ENCODE data around the gene PARVA. TPM values are rescaled to one million over a fixed set of nuclear protein-coding genes. Genes with fewer than 3 reads are reported as not detected.

The PARVA gene
- total RNA-seq, 1 experiment from 2014 or later: not detected

- Histone ChIP-seq H3K4me2 (ENCODE audit: low read depth, low read length, poor library complexity, severe bottlenecking) (no peak overlapping the region), H3K27ac (ENCODE audit: low read length) (no peak overlapping the region), H2AFZ (ENCODE audit: low read length) (no peak overlapping the region), H3K9me3 (ENCODE audit: low read length) (no peaks in the 10 kb centered on the region), H4K20me1 (ENCODE audit: insufficient read depth, low read depth, low read length) (no peaks in the 10 kb centered on the region), H3K4me1 (ENCODE audit: low read length) (no peaks in the 10 kb centered on the region), H3K9me2 (replicated peaks; ENCODE audit: insufficient read depth, low read length) (no peaks in the 10 kb centered on the region), H3K79me2 (ENCODE audit: low read length) (no peaks in the 10 kb centered on the region), H3K9ac (ENCODE audit: low read length) (no peak overlapping the region), H3K4me3 (ENCODE audit: low read length) (no peak overlapping the region), H3K36me3 (ENCODE audit: insufficient read depth, low read length) (no peaks in the 10 kb centered on the region), H3K27me3 (ENCODE audit: low read length) (no peaks in the 10 kb centered on the region)
- no peak for DNase-seq
These were observed 132.0 kb downstream of the PARVA start for GRCh38 chr11:12509371-12509770.

GRCh38 chr11:12512132-12512531 is 134.8 kb downstream of the PARVA start:
- Histone ChIP-seq H3K4me2 (ENCODE audit: low read depth, low read length, poor library complexity, severe bottlenecking) (no peak overlapping the region), H3K27ac (ENCODE audit: low read length) (no peak overlapping the region), H3K9me3 (ENCODE audit: low read length) (no peaks in the 10 kb centered on the region), H3K36me3 (ENCODE audit: insufficient read depth, low read length) (no peaks in the 10 kb centered on the region), H3K9ac (ENCODE audit: low read length) (no peak overlapping the region), H3K9me2 (replicated peaks; ENCODE audit: insufficient read depth, low read length) (no peaks in the 10 kb centered on the region), H2AFZ (ENCODE audit: low read length) (no peak overlapping the region), H3K4me1 (ENCODE audit: low read length) (no peaks in the 10 kb centered on the region), H4K20me1 (ENCODE audit: insufficient read depth, low read depth, low read length) (no peaks in the 10 kb centered on the region), H3K27me3 (ENCODE audit: low read length) (no peaks in the 10 kb centered on the region), H3K4me3 (ENCODE audit: low read length) (no peak overlapping the region), H3K79me2 (ENCODE audit: low read length) (no peaks in the 10 kb centered on the region)
- DNase-seq: no peak

GRCh38 chr11:12512826-12513395 is 135.5 kb downstream of the PARVA start:
- Histone ChIP-seq H3K9ac (ENCODE audit: low read length) (no peak overlapping the region), H4K20me1 (ENCODE audit: insufficient read depth, low read depth, low read length) (no peaks in the 10 kb centered on the region), H3K9me3 (ENCODE audit: low read length) (no peaks in the 10 kb centered on the region), H2AFZ (ENCODE audit: low read length) (no peak overlapping the region), H3K27ac (ENCODE audit: low read length) (no peak overlapping the region), H3K27me3 (ENCODE audit: low read length) (no peaks in the 10 kb centered on the region), H3K36me3 (ENCODE audit: insufficient read depth, low read length) (no peaks in the 10 kb centered on the region), H3K79me2 (ENCODE audit: low read length) (no peaks in the 10 kb centered on the region), H3K4me1 (ENCODE audit: low read length) (no peaks in the 10 kb centered on the region), H3K4me2 (ENCODE audit: low read depth, low read length, poor library complexity, severe bottlenecking) (no peak overlapping the region), H3K9me2 (replicated peaks; ENCODE audit: insufficient read depth, low read length) (no peaks in the 10 kb centered on the region), H3K4me3 (ENCODE audit: low read length) (no peak overlapping the region)
- DNase-seq: no peak

GRCh38 chr11:12516387-12517105 is 139.2 kb downstream of the PARVA start:
- no peak for DNase-seq
- Histone ChIP-seq H3K27ac (ENCODE audit: low read length) (no peak overlapping the region), H3K9ac (ENCODE audit: low read length) (no peak overlapping the region), H3K36me3 (ENCODE audit: insufficient read depth, low read length) (no peaks in the 10 kb centered on the region), H2AFZ (ENCODE audit: low read length) (no peak overlapping the region), H3K27me3 (ENCODE audit: low read length) (no peaks in the 10 kb centered on the region), H3K9me2 (replicated peaks; ENCODE audit: insufficient read depth, low read length) (no peaks in the 10 kb centered on the region), H3K4me2 (ENCODE audit: low read depth, low read length, poor library complexity, severe bottlenecking) (no peak overlapping the region), H3K79me2 (ENCODE audit: low read length) (no peaks in the 10 kb centered on the region), H4K20me1 (ENCODE audit: insufficient read depth, low read depth, low read length) (no peaks in the 10 kb centered on the region), H3K9me3 (ENCODE audit: low read length) (no peaks in the 10 kb centered on the region), H3K4me3 (ENCODE audit: low read length) (no peak overlapping the region), H3K4me1 (ENCODE audit: low read length) (no peaks in the 10 kb centered on the region)

DNA sequence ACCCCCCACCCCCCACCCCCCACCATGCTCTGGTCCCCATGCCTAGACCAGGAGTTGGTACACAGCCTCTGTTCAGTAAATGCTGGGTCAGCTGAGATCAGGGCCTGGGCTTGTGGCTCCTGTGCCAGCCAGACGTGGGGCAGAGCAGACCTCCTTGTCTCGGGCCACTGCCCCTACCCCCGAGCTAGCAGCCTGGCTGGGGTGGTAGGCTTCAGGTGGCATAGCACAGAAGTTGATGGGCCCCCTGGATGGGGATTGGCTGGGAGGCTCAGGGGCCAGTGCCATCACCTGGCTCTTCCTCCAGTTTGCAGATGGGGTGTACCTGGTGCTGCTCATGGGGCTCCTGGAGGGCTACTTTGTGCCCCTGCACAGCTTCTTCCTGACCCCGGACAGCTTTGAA is 139.9 kb downstream of the PARVA start:
- H3K9me2 ChIP-seq (replicated peaks; ENCODE audit: insufficient read depth, low read length): no peaks in the 10 kb centered on the region
- H3K9me3 ChIP-seq (ENCODE audit: low read length): no peaks in the 10 kb centered on the region
- H3K4me1 ChIP-seq (ENCODE audit: low read length): no peaks in the 10 kb centered on the region
- no peaks in the 10 kb centered on the region for H3K27me3 ChIP-seq (ENCODE audit: low read length)
- H3K9ac ChIP-seq (ENCODE audit: low read length): no peak overlapping the region
- no peak overlapping the region for H3K27ac ChIP-seq (ENCODE audit: low read length)
- H2AFZ ChIP-seq (ENCODE audit: low read length): no peak overlapping the region
- H4K20me1 ChIP-seq (ENCODE audit: insufficient read depth, low read depth, low read length): no peaks in the 10 kb centered on the region
- H3K4me2 ChIP-seq (ENCODE audit: low read depth, low read length, poor library complexity, severe bottlenecking): no peak overlapping the region
- no peaks in the 10 kb centered on the region for H3K79me2 ChIP-seq (ENCODE audit: low read length)
- no peak overlapping the region for H3K4me3 ChIP-seq (ENCODE audit: low read length)
- H3K36me3 ChIP-seq (ENCODE audit: insufficient read depth, low read length): no peaks in the 10 kb centered on the region
- DNase-seq: no peak

GRCh38 chr11:12517741-12518140 is 140.4 kb downstream of the PARVA start:
- no peak overlapping the region for H3K4me3 ChIP-seq (ENCODE audit: low read length)
- no peaks in the 10 kb centered on the region for H3K9me3 ChIP-seq (ENCODE audit: low read length)
- no peaks in the 10 kb centered on the region for H3K27me3 ChIP-seq (ENCODE audit: low read length)
- no peaks in the 10 kb centered on the region for H3K9me2 ChIP-seq (replicated peaks; ENCODE audit: insufficient read depth, low read length)
- H3K79me2 ChIP-seq (ENCODE audit: low read length): no peaks in the 10 kb centered on the region
- DNase-seq: no peak
- no peaks in the 10 kb centered on the region for H4K20me1 ChIP-seq (ENCODE audit: insufficient read depth, low read depth, low read length)
- no peak overlapping the region for H2AFZ ChIP-seq (ENCODE audit: low read length)
- no peak overlapping the region for H3K9ac ChIP-seq (ENCODE audit: low read length)
- H3K36me3 ChIP-seq (ENCODE audit: insufficient read depth, low read length): no peaks in the 10 kb centered on the region
- no peak overlapping the region for H3K27ac ChIP-seq (ENCODE audit: low read length)
- no peak overlapping the region for H3K4me2 ChIP-seq (ENCODE audit: low read depth, low read length, poor library complexity, severe bottlenecking)
- H3K4me1 ChIP-seq (ENCODE audit: low read length): no peaks in the 10 kb centered on the region

- no peak overlapping the region for H2AFZ ChIP-seq (ENCODE audit: low read length)
- no peak overlapping the region for H3K9ac ChIP-seq (ENCODE audit: low read length)
- H3K9me2 ChIP-seq (replicated peaks; ENCODE audit: insufficient read depth, low read length): no peaks in the 10 kb centered on the region
- H3K79me2 ChIP-seq (ENCODE audit: low read length): no peaks in the 10 kb centered on the region
- H3K36me3 ChIP-seq (ENCODE audit: insufficient read depth, low read length): no peaks in the 10 kb centered on the region
- no peaks in the 10 kb centered on the region for H3K9me3 ChIP-seq (ENCODE audit: low read length)
- H3K27ac ChIP-seq (ENCODE audit: low read length): no peak overlapping the region
- DNase-seq: no peak
- no peak overlapping the region for H3K4me3 ChIP-seq (ENCODE audit: low read length)
- no peaks in the 10 kb centered on the region for H4K20me1 ChIP-seq (ENCODE audit: insufficient read depth, low read depth, low read length)
- H3K4me2 ChIP-seq (ENCODE audit: low read depth, low read length, poor library complexity, severe bottlenecking): no peak overlapping the region
- H3K27me3 ChIP-seq (ENCODE audit: low read length): no peaks in the 10 kb centered on the region
- no peaks in the 10 kb centered on the region for H3K4me1 ChIP-seq (ENCODE audit: low read length)
These were observed 141.4 kb downstream of the PARVA start for GRCh38 chr11:12518606-12519385.

DNA sequence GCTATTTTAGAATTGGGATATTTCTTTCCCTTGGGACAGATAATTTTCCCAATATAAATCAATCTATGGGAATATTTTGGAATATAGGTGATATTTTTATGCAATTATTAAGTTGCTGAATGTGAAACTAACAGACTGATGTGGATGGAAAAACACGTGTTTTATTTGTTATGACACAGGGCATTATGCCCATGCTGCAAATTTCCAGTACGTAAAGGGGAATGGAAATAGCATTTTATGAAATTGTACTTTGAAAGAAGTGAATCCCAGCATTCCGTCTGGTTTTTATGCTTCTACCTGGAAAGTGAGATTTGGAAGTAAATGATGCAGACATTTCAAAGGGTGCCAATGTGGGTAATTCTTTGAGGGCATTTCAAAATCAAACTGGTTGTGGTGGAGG is 142.7 kb downstream of the PARVA start:
- Histone ChIP-seq H3K27me3 (ENCODE audit: low read length) (no peaks in the 10 kb centered on the region), H3K4me3 (ENCODE audit: low read length) (no peak overlapping the region), H4K20me1 (ENCODE audit: insufficient read depth, low read depth, low read length) (no peaks in the 10 kb centered on the region), H3K4me1 (ENCODE audit: low read length) (no peaks in the 10 kb centered on the region), H3K36me3 (ENCODE audit: insufficient read depth, low read length) (no peaks in the 10 kb centered on the region), H3K9me3 (ENCODE audit: low read length) (no peaks in the 10 kb centered on the region), H3K4me2 (ENCODE audit: low read depth, low read length, poor library complexity, severe bottlenecking) (no peak overlapping the region), H3K9ac (ENCODE audit: low read length) (no peak overlapping the region), H3K9me2 (replicated peaks; ENCODE audit: insufficient read depth, low read length) (no peaks in the 10 kb centered on the region), H3K27ac (ENCODE audit: low read length) (no peak overlapping the region), H3K79me2 (ENCODE audit: low read length) (no peaks in the 10 kb centered on the region), H2AFZ (ENCODE audit: low read length) (no peak overlapping the region)
- no peak for DNase-seq
